RWPE2 (cell line): ENCODE results near the gene ERGIC2.

ENCODE experiments used
- ATAC-seq: fragments of 200-7000 bp; cut with Tn5 transposase; 3 replicates; pipeline ENCODE4 v1.9.1; 2021; ENCODE audit warnings: low read depth
- DNase-seq: peaks from one replicate; pipeline ENCODE4 v3.0.0-alpha.2; 2020; ENCODE audit warnings: low spot score
- H3K27ac ChIP-seq: fragments of 450-650 bp; 2 replicates; pipeline ENCODE4 v1.5.1; 2017; ENCODE audit warnings: mild to moderate bottlenecking; ENCODE audit not compliant: poor library complexity, severe bottlenecking
- H3K27me3 ChIP-seq: fragments of 250-450 bp; sonication (Bioruptor Pico); 2 replicates; pipeline ENCODE4 v1.5.1; 2021; ENCODE audit warnings: mild to moderate bottlenecking, moderate library complexity; ENCODE audit not compliant: insufficient read depth, poor library complexity, severe bottlenecking
- H3K36me3 ChIP-seq: fragments of 250-450 bp; sonication (Bioruptor Pico); 2 replicates; pipeline ENCODE4 v1.5.1; 2020; ENCODE audit warnings: low read depth, mild to moderate bottlenecking, moderate library complexity
- H3K4me1 ChIP-seq: fragments of 250-450 bp; sonication (Bioruptor Pico); 2 replicates; pipeline ENCODE4 v1.5.1; 2021; ENCODE audit warnings: mild to moderate bottlenecking, moderate library complexity; ENCODE audit not compliant: insufficient read depth, poor library complexity, severe bottlenecking
- H3K4me3 ChIP-seq: fragments of 250-450 bp; sonication (Bioruptor Pico); 2 replicates; pipeline ENCODE4 v1.5.1; 2021; ENCODE audit warnings: mild to moderate bottlenecking, moderate library complexity; ENCODE audit not compliant: severe bottlenecking
- H3K9me3 ChIP-seq: fragments of 250-450 bp; sonication (Bioruptor Pico); 2 replicates; pipeline ENCODE4 v1.5.1; 2021; ENCODE audit warnings: mild to moderate bottlenecking, moderate library complexity; ENCODE audit not compliant: severe bottlenecking
- TF ChIP-seq, protein P1 (sequence below): fragments of 450-650 bp; IDR thresholded peaks from one replicate; pipeline ENCODE4 v1.5.1; 2017; ENCODE audit warnings: mild to moderate bottlenecking, moderate library complexity; ENCODE audit not compliant: poor library complexity, severe bottlenecking

The ERGIC2 gene

DNA sequence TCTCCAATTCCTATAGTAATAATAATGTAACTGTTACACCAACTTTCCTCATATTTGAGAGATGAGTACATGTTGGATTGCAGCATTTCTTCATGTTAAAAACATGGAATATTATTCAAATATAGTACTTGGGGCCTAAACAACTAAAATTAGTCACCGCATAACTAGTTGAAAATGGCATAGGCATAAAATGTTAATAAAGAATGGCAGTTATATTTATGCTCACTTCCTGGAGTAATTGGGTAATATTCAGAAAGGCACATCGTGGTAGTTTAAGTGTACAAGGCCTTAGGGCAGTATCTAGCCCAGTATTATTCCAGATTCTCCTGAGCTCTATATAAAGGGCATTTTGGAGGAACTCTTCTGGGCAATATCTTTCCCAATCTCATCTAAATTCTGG is 46.0 kb downstream of the ERGIC2 start:
- TF ChIP-seq, protein P1, sequence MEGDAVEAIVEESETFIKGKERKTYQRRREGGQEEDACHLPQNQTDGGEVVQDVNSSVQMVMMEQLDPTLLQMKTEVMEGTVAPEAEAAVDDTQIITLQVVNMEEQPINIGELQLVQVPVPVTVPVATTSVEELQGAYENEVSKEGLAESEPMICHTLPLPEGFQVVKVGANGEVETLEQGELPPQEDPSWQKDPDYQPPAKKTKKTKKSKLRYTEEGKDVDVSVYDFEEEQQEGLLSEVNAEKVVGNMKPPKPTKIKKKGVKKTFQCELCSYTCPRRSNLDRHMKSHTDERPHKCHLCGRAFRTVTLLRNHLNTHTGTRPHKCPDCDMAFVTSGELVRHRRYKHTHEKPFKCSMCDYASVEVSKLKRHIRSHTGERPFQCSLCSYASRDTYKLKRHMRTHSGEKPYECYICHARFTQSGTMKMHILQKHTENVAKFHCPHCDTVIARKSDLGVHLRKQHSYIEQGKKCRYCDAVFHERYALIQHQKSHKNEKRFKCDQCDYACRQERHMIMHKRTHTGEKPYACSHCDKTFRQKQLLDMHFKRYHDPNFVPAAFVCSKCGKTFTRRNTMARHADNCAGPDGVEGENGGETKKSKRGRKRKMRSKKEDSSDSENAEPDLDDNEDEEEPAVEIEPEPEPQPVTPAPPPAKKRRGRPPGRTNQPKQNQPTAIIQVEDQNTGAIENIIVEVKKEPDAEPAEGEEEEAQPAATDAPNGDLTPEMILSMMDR: no peak
- H3K27ac ChIP-seq: no peak overlapping the region
- H3K9me3 ChIP-seq: no peaks in the 10 kb centered on the region
- no peaks in the 10 kb centered on the region for H3K27me3 ChIP-seq
- ATAC-seq: no peak
- DNase-seq: no peak
- no peaks in the 10 kb centered on the region for H3K4me1 ChIP-seq
- H3K36me3 ChIP-seq: no peaks in the 10 kb centered on the region
- no peak overlapping the region for H3K4me3 ChIP-seq

DNA sequence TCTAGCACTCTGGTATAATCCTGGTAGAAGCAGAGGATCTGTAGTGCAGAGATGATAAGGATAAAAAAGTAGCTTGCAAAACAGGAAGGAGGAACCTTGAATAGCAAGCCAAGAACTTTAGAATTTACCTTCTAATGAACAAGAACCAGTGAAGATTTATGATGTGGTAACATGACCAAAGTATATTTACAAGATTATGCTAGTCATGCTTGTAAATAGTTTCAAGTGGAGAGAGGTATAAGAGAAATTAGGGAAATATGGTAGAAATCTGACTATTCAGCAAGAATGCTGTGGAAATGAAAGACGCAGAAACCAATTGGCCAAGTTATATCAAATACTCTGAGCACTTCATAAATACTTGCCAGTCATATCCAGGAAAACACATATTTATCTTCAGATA is 47.8 kb downstream of the ERGIC2 start:
- Histone ChIP-seq H3K9me3 (no peaks in the 10 kb centered on the region), H3K27me3 (no peaks in the 10 kb centered on the region), H3K27ac (no peak overlapping the region), H3K36me3 (no peaks in the 10 kb centered on the region), H3K4me1 (no peaks in the 10 kb centered on the region), H3K4me3 (no peak overlapping the region)
- DNase-seq (no peak), ATAC-seq (no peak)
- TF ChIP-seq, protein P1: no peak

DNA sequence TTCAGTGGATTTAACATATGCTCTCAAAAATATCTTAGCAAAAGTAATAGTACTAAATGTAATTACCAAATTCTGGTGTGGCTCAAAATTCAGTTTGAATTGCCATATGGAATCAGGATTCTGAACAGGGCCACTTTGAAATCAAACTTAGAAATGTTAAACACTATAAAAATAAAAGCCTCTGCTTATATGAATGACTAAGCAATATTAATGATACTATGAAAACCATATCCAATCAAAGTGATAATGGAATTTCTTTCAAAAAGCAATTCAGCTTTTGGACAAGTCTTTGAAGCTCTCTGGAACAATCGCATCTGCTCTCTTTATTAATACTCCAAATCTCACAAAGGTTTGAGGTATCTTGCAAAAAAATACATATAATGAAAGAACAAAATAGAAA is 51.6 kb downstream of the ERGIC2 start:
- Histone ChIP-seq H3K27me3 (no peaks in the 10 kb centered on the region), H3K4me1 (no peaks in the 10 kb centered on the region), H3K27ac (no peak overlapping the region), H3K4me3 (no peak overlapping the region), H3K36me3 (no peaks in the 10 kb centered on the region), H3K9me3 (no peaks in the 10 kb centered on the region)
- ATAC-seq (no peak), DNase-seq (no peak)
- TF ChIP-seq, protein P1: no peak

DNA sequence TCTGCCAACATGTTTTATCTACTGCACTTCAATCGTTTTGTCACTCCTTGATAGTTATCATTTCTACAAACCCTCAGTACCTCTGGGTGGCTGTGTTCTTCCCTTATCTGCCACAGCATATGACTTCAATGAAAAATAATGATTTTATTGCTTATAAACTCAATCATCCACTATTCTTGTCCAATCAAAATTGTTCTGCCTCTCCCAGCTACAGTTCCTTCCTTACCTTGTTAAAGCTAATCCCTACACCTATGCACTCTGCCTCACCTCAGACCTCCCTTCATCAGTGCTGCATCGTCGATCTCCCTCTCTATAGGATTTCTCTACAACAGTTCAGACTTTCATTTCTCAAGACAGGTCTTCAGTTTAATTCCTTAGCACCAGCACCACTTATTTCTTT is 58.8 kb downstream of the ERGIC2 start:
- Histone ChIP-seq H3K27ac (no peak overlapping the region), H3K27me3 (no peaks in the 10 kb centered on the region), H3K4me1 (no peaks in the 10 kb centered on the region), H3K4me3 (no peak overlapping the region), H3K9me3 (no peaks in the 10 kb centered on the region), H3K36me3 (no peaks in the 10 kb centered on the region)
- ATAC-seq (no peak), DNase-seq (no peak)
- TF ChIP-seq, protein P1: no peak

DNA sequence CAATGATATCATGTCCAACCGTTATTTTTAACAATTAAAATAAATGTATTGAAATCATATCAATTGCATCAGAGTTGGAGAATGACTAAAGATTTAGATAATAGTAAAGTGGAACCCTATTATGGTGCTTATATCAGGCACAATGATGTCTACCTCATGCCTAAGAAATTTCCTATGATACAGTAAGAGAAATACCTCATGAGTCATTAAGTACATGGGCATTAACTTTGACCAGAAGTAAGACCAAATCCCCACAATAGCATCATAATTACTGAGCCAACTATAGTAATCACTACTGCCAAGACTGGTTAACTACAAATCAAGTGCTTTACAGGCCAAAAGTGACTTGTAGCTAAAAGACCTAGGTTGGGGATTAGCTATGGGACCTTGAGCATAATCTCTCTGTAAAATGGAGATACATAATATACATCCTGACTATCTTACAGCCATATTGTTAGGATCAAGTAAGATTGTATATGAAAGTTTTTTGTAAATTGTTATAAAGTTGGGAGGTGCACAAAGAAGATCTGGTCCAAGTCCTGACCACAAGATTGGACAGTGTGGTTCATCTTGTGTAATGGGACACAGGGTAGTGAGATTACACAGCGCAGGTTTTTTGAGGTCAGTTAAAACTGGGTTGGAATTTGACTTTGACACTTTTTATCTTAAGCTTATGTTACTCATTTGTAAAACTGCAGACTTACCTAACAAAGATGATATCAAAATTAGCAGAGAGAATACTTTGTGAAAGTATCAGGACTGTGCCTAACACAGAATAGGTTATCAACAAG is 60.5 kb downstream of the ERGIC2 start:
- Histone ChIP-seq H3K27ac (no peak overlapping the region), H3K4me1 (no peaks in the 10 kb centered on the region), H3K36me3 (no peaks in the 10 kb centered on the region), H3K9me3 (no peaks in the 10 kb centered on the region), H3K4me3 (no peak overlapping the region), H3K27me3 (no peaks in the 10 kb centered on the region)
- ATAC-seq (peak; percentile 75), DNase-seq (no peak)
- TF ChIP-seq, protein P1: no peak
